ENCODE results near the gene TTN.

GRCh38 chr2:178834086-178834485 lies 26.9 kb upstream of the TTN start:
- TF ChIP-seq POLR2A (IDR thresholded peaks at IDR 0.05; ENCODE audit: low read depth, low read length) = no peak
- no peak for TF ChIP-seq TAF1 (IDR thresholded peaks at IDR 0.05; ENCODE audit: borderline replicate concordance, low read depth, low read length)
- no peak for TF ChIP-seq POLR2AphosphoS5 (IDR thresholded peaks at IDR 0.05; ENCODE audit: low read depth, low read length)
